HepG2 (cell line): ENCODE measurements around the gene KCTD13. TPM values are rescaled to one million over a fixed set of nuclear protein-coding genes. Genes with fewer than 3 reads are reported as not detected.

Experiments
- AFF4 ChIP-seq: sonication (generic); formaldehyde crosslinking; IDR thresholded peaks from 2 replicates; pipeline ENCODE4 v1.4.0; 2020; ENCODE audit warnings: missing genetic modification reagents
- BRCA1 ChIP-seq: sonication (generic); formaldehyde crosslinking; IDR thresholded peaks from 2 replicates; pipeline ENCODE4 v1.4.0; 2020; ENCODE audit warnings: missing genetic modification reagents
- CREBL2 ChIP-seq: sonication (generic); formaldehyde crosslinking; IDR thresholded peaks from 2 replicates; pipeline ENCODE4 v1.8.1; 2023; ENCODE audit warnings: missing genetic modification reagents, mild to moderate bottlenecking, borderline replicate concordance
- HNF4G ChIP-seq, 2 experiments: sonication (generic) in 1 of 2; formaldehyde crosslinking in 1 of 2; IDR thresholded peaks; 2 replicates each; pipeline versions ENCODE4 v1.4.0 to v1.6.1; 2011 to 2020; ENCODE audit warnings: borderline replicate concordance in 2 of 2, low read depth in 2 of 2, mild to moderate bottlenecking in 2 of 2, low read length in 1 of 2, missing genetic modification reagents in 1 of 2, moderate library complexity in 1 of 2
- KLF13 ChIP-seq: sonication (generic); formaldehyde crosslinking; IDR thresholded peaks from 2 replicates; pipeline ENCODE4 v1.4.0; 2020; ENCODE audit warnings: mild to moderate bottlenecking, missing genetic modification reagents
- NFATC3 ChIP-seq: sonication (generic); formaldehyde crosslinking; IDR thresholded peaks from 2 replicates; pipeline ENCODE4 v1.5.1; 2020; ENCODE audit warnings: mild to moderate bottlenecking, missing genetic modification reagents
- PITX1 ChIP-seq: sonication (generic); formaldehyde crosslinking; IDR thresholded peaks from 2 replicates; pipeline ENCODE4 v1.5.1; 2020; ENCODE audit warnings: mild to moderate bottlenecking, missing genetic modification reagents
- REXO4 ChIP-seq: sonication (generic); formaldehyde crosslinking; IDR thresholded peaks from 2 replicates; pipeline ENCODE4 v1.8.0; 2022; ENCODE audit warnings: missing genetic modification reagents, mild to moderate bottlenecking, borderline replicate concordance
- RXRB ChIP-seq: IDR thresholded peaks from 2 replicates; pipeline ENCODE4 v1.6.1; 2016; ENCODE audit warnings: borderline replicate concordance, missing genetic modification reagents, missing compliant biosample characterization
- SP140L ChIP-seq: sonication (generic); formaldehyde crosslinking; IDR thresholded peaks from 2 replicates; pipeline ENCODE4 v1.4.0; 2020; ENCODE audit warnings: missing genetic modification reagents, borderline replicate concordance
- SRSF9 ChIP-seq: fragments of 200-400 bp; formaldehyde crosslinking; IDR thresholded peaks from 2 replicates; pipeline ENCODE4 v1.6.1; 2018; ENCODE audit warnings: borderline replicate concordance, mild to moderate bottlenecking, low read depth, low read length; ENCODE audit not compliant: insufficient read depth, poor library complexity, severe bottlenecking
- ZKSCAN8 ChIP-seq: IDR thresholded peaks from 2 replicates; pipeline ENCODE4 v1.6.1; 2016; ENCODE audit warnings: borderline replicate concordance, missing genetic modification reagents, missing compliant biosample characterization
- ZMAT5 ChIP-seq: sonication (generic); formaldehyde crosslinking; IDR thresholded peaks from 2 replicates; pipeline ENCODE4 v1.5.0; 2020; ENCODE audit warnings: mild to moderate bottlenecking, low read depth, missing genetic modification reagents, borderline replicate concordance
- ZNF367 ChIP-seq: sonication (generic); formaldehyde crosslinking; IDR thresholded peaks from 2 replicates; pipeline ENCODE4 v1.4.0; 2020; ENCODE audit warnings: missing genetic modification reagents, borderline replicate concordance
- ZNF567 ChIP-seq: sonication (generic); formaldehyde crosslinking; IDR thresholded peaks from 2 replicates; pipeline ENCODE4 v1.8.1; 2023; ENCODE audit warnings: mild to moderate bottlenecking, missing genetic modification reagents, borderline replicate concordance
- ZNF609 ChIP-seq: sonication (generic); formaldehyde crosslinking; IDR thresholded peaks from 2 replicates; pipeline ENCODE4 v1.4.0; 2020; ENCODE audit warnings: mild to moderate bottlenecking, missing genetic modification reagents, borderline replicate concordance
- ZNF672 ChIP-seq: sonication (generic); formaldehyde crosslinking; IDR thresholded peaks from 2 replicates; pipeline ENCODE4 v1.8.1; 2022; ENCODE audit warnings: missing genetic modification reagents
- ZNF724P ChIP-seq: sonication (generic); formaldehyde crosslinking; IDR thresholded peaks from 2 replicates; pipeline ENCODE4 v1.8.0; 2022; ENCODE audit warnings: missing genetic modification reagents, borderline replicate concordance
- ZSCAN31 ChIP-seq: sonication (generic); formaldehyde crosslinking; IDR thresholded peaks from 2 replicates; pipeline ENCODE4 v1.5.0; 2020; ENCODE audit warnings: low read depth, mild to moderate bottlenecking, missing genetic modification reagents
- polyA plus RNA-seq, 8 experiments: library from polyadenylated mRNA; depleted of rRNA in 3 of 8; stranded (reverse) in 7 of 8; unstranded in 1 of 8; fragments of >200 nt; fragmentation: Illumina TruSeq in 4 of 8; extraction: Trizol in 4 of 8; gene quantifications; 2 replicates each; pipeline versions ENCODE4 v1.2.1 to v1.2.3, GENCODE V29; 2011 to 2016; ENCODE audit warnings: low read depth in 4 of 8, missing spikeins in 1 of 8, mixed read lengths in 1 of 8; ENCODE audit not compliant: insufficient read depth in 1 of 8
- total RNA-seq, 5 experiments: library from RNA; depleted of rRNA; stranded (reverse); fragments of >200 nt; fragmentation: Illumina TruSeq; extraction: Trizol; gene quantifications; 2 replicates each; pipeline ENCODE4 v1.2.3, GENCODE V29; 2016; ENCODE audit warnings: low read depth in 1 of 5

KCTD13 gene
- total and polyA plus RNA-seq, 2 of the 13 experiments (the other 11 are each of a cell fraction or from before 2014, with no cell fraction given) = 6.3 to 14.7 TPM

GRCh38 chr16:29899516-29900101, 26.4 kb downstream of the KCTD13 start, which contains the start of gene SEZ6L2 (continued):
- TF ChIP-seq ZMAT5 (CRISPR knock-in tag) (no peak), ZNF724P (CRISPR knock-in tag) (no peak; the same call in 1 of the 2 replicates), SRSF9 (no peak), KLF13 (CRISPR knock-in tag) (peak; percentile 85; the same call in 1 of the 2 replicates), REXO4 (no peak), ZNF567 (CRISPR knock-in tag) (0 out of 2 replicates have a peak, but pooled peaks have one; percentile 27), ZSCAN31 (CRISPR knock-in tag) (peak; percentile 77), HNF4G (IDR thresholded peaks at IDR 0.05; ENCODE audit: borderline replicate concordance, low read depth, low read length) (0 out of 2 replicates have a peak, but pooled peaks have one; percentile 42), HNF4G (CRISPR knock-in tag; IDR thresholded peaks at IDR 0.05; ENCODE audit: borderline replicate concordance, low read depth) (peak; percentile 65; the same call in 1 of the 2 replicates), ZNF672 (CRISPR knock-in tag) (no peak), SP140L (peak; percentile 98; the same call in 1 of the 2 replicates), PITX1 (CRISPR knock-in tag) (peak; percentile 82; the same call in 1 of the 2 replicates), ZNF367 (CRISPR knock-in tag) (peak; percentile 89; the same call in 1 of the 2 replicates), RXRB (peak; percentile 23; the same call in 1 of the 2 replicates), BRCA1 (CRISPR knock-in tag) (peak; percentile 99; the same call in 1 of the 2 replicates), ZNF609 (CRISPR knock-in tag) (no peak), AFF4 (CRISPR knock-in tag) (no peak), NFATC3 (0 out of 2 replicates have a peak, but pooled peaks have one; percentile 81), CREBL2 (CRISPR knock-in tag) (peak; percentile 4; the same call in 1 of the 2 replicates), ZKSCAN8 (CRISPR knock-in tag) (no peak)
